LNCaP clone FGC (cell line): ENCODE measurements around the gene SUSD2.
"Not testable (repeated sequence)": the region's sequence is repeated elsewhere in the genome, so short reads cannot be mapped to it uniquely, and the experiment has no call there.

Source experiments
- DNase-seq: peaks from one replicate; pipeline ENCODE4 v3.0.0-alpha.2; 2011; ENCODE audit warnings: low read depth
- H3K4me3 ChIP-seq: 2 replicates; pipeline ENCODE4 v1.5.1; 2011; ENCODE audit warnings: mild to moderate bottlenecking, low read depth, low read length, control low read depth
- CTCF ChIP-seq: IDR thresholded peaks from 2 replicates; pipeline ENCODE4 v1.5.1; 2012; ENCODE audit warnings: mild to moderate bottlenecking; ENCODE audit not compliant: control insufficient read depth, insufficient read depth; ENCODE audit errors: extremely low read depth

SUSD2 gene

GRCh38 chr22:24179478-24180210 is 1.6 kb upstream of the SUSD2 start:
- no peak overlapping the region for H3K4me3 ChIP-seq
- TF ChIP-seq CTCF = no peak

GRCh38 chr22:24180316-24181087 is 785 bp upstream of the SUSD2 start:
- no peak for TF ChIP-seq CTCF
- no peak overlapping the region for H3K4me3 ChIP-seq
- DNase-seq = no peak

More at GRCh38 chr22:24179478-24180210, 1.6 kb upstream of the SUSD2 start:
- no peak for DNase-seq

GRCh38 chr22:24181996-24182899 is 961 bp downstream of the SUSD2 start:
- TF ChIP-seq CTCF = no peak
- no peak for DNase-seq
- no peak overlapping the region for H3K4me3 ChIP-seq

GRCh38 chr22:24182900-24183246 is 1.6 kb downstream of the SUSD2 start:
- DNase-seq, H3K4me3 ChIP-seq: not testable (repeated sequence)

GRCh38 chr22:24183321-24184031 is 2.2 kb downstream of the SUSD2 start:
- H3K4me3 ChIP-seq = no peak overlapping the region
- no peak for TF ChIP-seq CTCF
- DNase-seq = no peak

- DNase-seq = no peak
- TF ChIP-seq CTCF = no peak
- H3K4me3 ChIP-seq = no peak overlapping the region
Measured at GRCh38 chr22:24184057-24184798, 2.9 kb downstream of the SUSD2 start.
